Mesendoderm (in vitro differentiated cells): ENCODE measurements around the gene TRIM4.
"Not testable (repeated sequence)": the region's sequence is repeated elsewhere in the genome, so short reads cannot be mapped to it uniquely, and the experiment has no call there.

ENCODE experiments used
- DNase-seq: peaks from one replicate; pipeline ENCODE4 v3.0.0; 2013
- H2AK5ac ChIP-seq: 2 replicates; pipeline ENCODE4 v1.6.1; 2013; ENCODE audit warnings: low read length, inconsistent platforms
- H2BK120ac ChIP-seq: 2 replicates; pipeline ENCODE4 v1.6.1; 2013; ENCODE audit warnings: low read depth, mild to moderate bottlenecking, low read length, moderate library complexity, mixed read lengths
- H2BK15ac ChIP-seq: replicated peaks from 2 replicates; pipeline ENCODE4 v1.6.1; 2013; ENCODE audit warnings: low read depth, mild to moderate bottlenecking, moderate library complexity
- H2BK5ac ChIP-seq: 2 replicates; pipeline ENCODE4 v1.6.1; 2013; ENCODE audit warnings: low read length, inconsistent platforms
- H3K18ac ChIP-seq: 2 replicates; pipeline ENCODE4 v1.6.1; 2013; ENCODE audit warnings: mild to moderate bottlenecking, low read length, mixed read lengths
- H3K23ac ChIP-seq: one replicate; pipeline ENCODE4 v1.6.1; 2013; ENCODE audit warnings: low read length
- H3K27ac ChIP-seq: 2 replicates; pipeline ENCODE4 v1.5.1; 2013; ENCODE audit warnings: low read depth, mild to moderate bottlenecking, inconsistent platforms, low read length, moderate library complexity
- H3K27me3 ChIP-seq: 2 replicates; pipeline ENCODE4 v1.6.1; 2013; ENCODE audit warnings: low read length, control low read depth, mild to moderate bottlenecking, inconsistent platforms; ENCODE audit not compliant: insufficient read depth, poor library complexity
- H3K36me3 ChIP-seq: 2 replicates; pipeline ENCODE4 v1.6.1; 2013; ENCODE audit warnings: low read length, inconsistent platforms; ENCODE audit not compliant: control insufficient read depth, insufficient read depth
- H3K4ac ChIP-seq: one replicate; pipeline ENCODE4 v1.6.1; 2013; ENCODE audit warnings: low read depth, mild to moderate bottlenecking, low read length, moderate library complexity
- H3K4me1 ChIP-seq: 2 replicates; pipeline ENCODE4 v1.6.1; 2013; ENCODE audit warnings: low read depth, low read length, inconsistent platforms; ENCODE audit not compliant: control insufficient read depth
- H3K4me2 ChIP-seq: 2 replicates; pipeline ENCODE4 v1.6.1; 2013; ENCODE audit warnings: low read length
- H3K4me3 ChIP-seq: 2 replicates; pipeline ENCODE4 v1.5.1; 2013; ENCODE audit warnings: mild to moderate bottlenecking, low read length
- H3K56ac ChIP-seq: one replicate; pipeline ENCODE4 v1.6.1; 2013; ENCODE audit warnings: low read length
- H3K79me1 ChIP-seq: 2 replicates; pipeline ENCODE4 v1.6.1; 2013; ENCODE audit warnings: low read length, inconsistent platforms
- H3K79me2 ChIP-seq: 2 replicates; pipeline ENCODE4 v1.6.1; 2013; ENCODE audit warnings: mild to moderate bottlenecking, low read length; ENCODE audit not compliant: control insufficient read depth, insufficient read depth
- H3K9ac ChIP-seq: 2 replicates; pipeline ENCODE4 v1.6.1; 2013; ENCODE audit warnings: low read length, inconsistent platforms
- H4K5ac ChIP-seq: one replicate; pipeline ENCODE4 v1.6.1; 2013; ENCODE audit warnings: low read length
- H4K8ac ChIP-seq: one replicate; pipeline ENCODE4 v1.6.1; 2013; ENCODE audit warnings: low read depth, mild to moderate bottlenecking, control low read depth, low read length, moderate library complexity
- WGBS: extraction: QIAGEN DNeasy Blood & Tissue Kit; methylation state at CpG from one replicate; pipeline ENCODE4 v1.1.7; 2013; ENCODE audit warnings: low lambda C conversion rate, missing lambda C conversion rate; ENCODE audit not compliant: insufficient coverage; ENCODE audit errors: extremely low coverage; 5-methylcytosine and 5-hydroxymethylcytosine counted together

TRIM4 gene

DNA sequence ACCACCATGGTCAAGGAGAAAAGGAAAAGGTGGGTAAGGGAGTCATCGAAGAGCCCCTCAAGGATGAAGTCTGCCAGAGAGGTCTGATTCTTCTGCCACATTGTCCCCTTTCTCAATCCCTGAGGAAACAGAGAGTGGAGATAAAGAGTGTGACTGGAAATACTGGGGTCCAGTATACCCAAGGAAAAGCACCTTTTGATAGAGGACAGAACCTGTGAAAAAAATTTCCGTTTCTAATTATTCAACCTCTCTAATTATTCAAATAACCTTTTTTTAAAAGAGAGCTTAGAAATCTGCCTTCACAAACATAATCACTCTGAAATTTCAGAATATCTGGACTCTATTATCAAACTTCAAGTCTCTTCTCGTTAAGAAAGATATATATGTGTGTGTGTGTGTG lies 42.4 kb downstream of the TRIM4 start, which contains the start of gene OR2AE1:
Gene OR2AE1 (minus strand): TSS at position 101 of the 400 bp plus-strand sequence. CDS start 0 bp downstream, at position 101.
- Histone ChIP-seq H2BK120ac (no peak within 1 kb of the TSS), H3K9ac (no peak within 1 kb of the TSS), H3K79me1 (no peaks in the 10 kb centered on the region), H3K23ac (peak within 1 kb of the TSS; percentile 30), H3K79me2 (no peaks in the 10 kb centered on the region), H3K18ac (no peak within 1 kb of the TSS), H4K8ac (no peak within 1 kb of the TSS), H3K4me2 (no peak within 1 kb of the TSS), H3K4me3 (no peak within 1 kb of the TSS), H3K27me3 (no peaks in the 10 kb centered on the region), H2BK15ac (no peak within 1 kb of the TSS), H3K4me1 (no peaks in the 10 kb centered on the region), H3K27ac (no peak within 1 kb of the TSS), H3K4ac (no peak within 1 kb of the TSS), H4K5ac (no peak within 1 kb of the TSS), H2BK5ac (no peak within 1 kb of the TSS), H2AK5ac (peak within 1 kb of the TSS; percentile 24), H3K36me3 (no peaks in the 10 kb centered on the region), H3K56ac (no peak within 1 kb of the TSS)
- no peak for DNase-seq
- no CpG with 5 or more reads among the region's 3 CpGs for WGBS

DNA sequence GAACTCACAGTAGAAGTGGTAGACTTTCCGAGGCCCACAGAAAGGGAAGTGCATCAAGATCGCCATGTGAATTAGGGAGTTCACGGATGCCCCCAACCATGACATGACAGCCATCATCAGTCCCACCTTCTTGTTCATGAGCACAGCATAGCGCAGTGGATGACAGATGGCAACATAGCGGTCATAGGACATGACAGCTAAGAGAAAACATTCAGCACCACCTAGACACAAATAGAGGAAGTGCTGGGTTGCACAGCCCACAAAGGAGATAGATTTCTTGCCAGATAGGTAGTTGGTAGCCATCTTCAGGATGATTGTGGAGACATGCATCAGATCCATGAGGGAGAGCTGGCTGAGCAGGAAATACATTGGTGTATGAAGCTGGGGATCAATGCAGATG lies 42.8 kb downstream of the TRIM4 start:
- Histone ChIP-seq H2AK5ac (peak overlapping the region; percentile 24), H2BK120ac (no peak overlapping the region), H3K18ac (no peak overlapping the region), H3K4me1 (no peaks in the 10 kb centered on the region), H4K8ac (no peak overlapping the region), H3K56ac (no peak overlapping the region), H3K4me3 (no peak overlapping the region), H3K36me3 (no peaks in the 10 kb centered on the region), H3K79me1 (no peaks in the 10 kb centered on the region), H2BK15ac (no peak overlapping the region), H2BK5ac (no peak overlapping the region), H3K4ac (no peak overlapping the region), H3K27ac (no peak overlapping the region), H3K4me2 (no peak overlapping the region), H3K9ac (no peak overlapping the region), H3K23ac (peak overlapping the region; percentile 30), H3K79me2 (no peaks in the 10 kb centered on the region), H4K5ac (no peak overlapping the region), H3K27me3 (no peaks in the 10 kb centered on the region)
- no CpG with 5 or more reads among the region's 5 CpGs for WGBS
- no peak for DNase-seq

DNA sequence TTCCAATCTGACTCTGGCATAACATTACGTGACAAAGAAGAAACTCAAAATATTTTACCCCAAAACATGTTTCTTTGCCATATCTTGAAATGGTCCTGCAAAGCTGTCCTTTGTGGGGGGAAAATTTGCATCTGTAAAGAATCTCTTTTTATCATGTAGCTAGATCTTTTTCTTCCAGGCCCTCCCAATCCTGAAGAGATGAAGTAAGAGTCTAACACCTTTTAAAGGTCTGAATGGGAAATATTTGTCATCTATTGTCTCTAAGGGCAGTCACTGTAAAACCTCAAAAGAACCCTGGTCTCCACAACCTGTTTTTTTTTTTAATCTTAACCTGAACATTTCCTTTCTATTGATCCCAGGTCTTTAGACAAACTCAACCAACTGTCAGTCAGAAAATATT lies 51.1 kb downstream of the TRIM4 start:
- Histone ChIP-seq H2AK5ac (no peak overlapping the region), H3K4me2 (no peak overlapping the region), H3K4ac (no peak overlapping the region), H3K9ac (no peak overlapping the region), H3K27ac (no peak overlapping the region), H3K4me1 (no peaks in the 10 kb centered on the region), H2BK120ac (no peak overlapping the region), H3K79me2 (no peaks in the 10 kb centered on the region), H3K23ac (no peak overlapping the region), H4K8ac (no peak overlapping the region), H2BK5ac (no peak overlapping the region), H3K56ac (peak overlapping the region; percentile 26), H3K36me3 (no peaks in the 10 kb centered on the region), H3K27me3 (no peaks in the 10 kb centered on the region), H3K18ac (no peak overlapping the region), H3K4me3 (no peak overlapping the region), H2BK15ac (no peak overlapping the region), H4K5ac (no peak overlapping the region), H3K79me1 (no peaks in the 10 kb centered on the region)
- peak; percentile 55 for DNase-seq
- no CpG with 5 or more reads among the region's 1 CpG for WGBS

DNA sequence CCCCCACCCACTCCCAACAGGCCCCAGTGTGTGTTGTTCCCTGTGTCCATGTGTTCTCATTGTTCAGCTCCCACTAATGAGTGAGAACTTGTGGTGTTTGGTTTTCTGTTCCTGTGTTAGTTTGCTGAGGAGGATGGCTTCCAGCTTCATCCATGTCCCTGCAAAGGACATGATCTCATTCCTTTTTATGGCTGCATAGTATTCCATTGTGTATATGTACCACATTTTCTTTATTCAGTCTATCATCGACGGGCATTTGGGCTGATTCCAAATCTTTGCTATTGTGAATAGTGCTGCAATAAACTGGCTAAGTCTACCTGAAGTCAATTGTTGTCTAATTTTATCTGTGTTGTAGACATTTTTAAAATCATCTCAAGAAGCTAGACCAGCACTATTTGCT lies 51.9 kb downstream of the TRIM4 start:
- H3K4me3 ChIP-seq, H3K79me1 ChIP-seq, H3K4ac ChIP-seq, H2BK120ac ChIP-seq, H4K8ac ChIP-seq, DNase-seq, H2BK5ac ChIP-seq, H3K56ac ChIP-seq, H3K79me2 ChIP-seq, H3K36me3 ChIP-seq, H2AK5ac ChIP-seq, H2BK15ac ChIP-seq, H3K18ac ChIP-seq, H3K4me2 ChIP-seq, H3K23ac ChIP-seq, H3K4me1 ChIP-seq, H3K9ac ChIP-seq, H3K27ac ChIP-seq, H4K5ac ChIP-seq, H3K27me3 ChIP-seq: not testable (repeated sequence)
- no CpG with 5 or more reads among the region's 2 CpGs for WGBS

DNA sequence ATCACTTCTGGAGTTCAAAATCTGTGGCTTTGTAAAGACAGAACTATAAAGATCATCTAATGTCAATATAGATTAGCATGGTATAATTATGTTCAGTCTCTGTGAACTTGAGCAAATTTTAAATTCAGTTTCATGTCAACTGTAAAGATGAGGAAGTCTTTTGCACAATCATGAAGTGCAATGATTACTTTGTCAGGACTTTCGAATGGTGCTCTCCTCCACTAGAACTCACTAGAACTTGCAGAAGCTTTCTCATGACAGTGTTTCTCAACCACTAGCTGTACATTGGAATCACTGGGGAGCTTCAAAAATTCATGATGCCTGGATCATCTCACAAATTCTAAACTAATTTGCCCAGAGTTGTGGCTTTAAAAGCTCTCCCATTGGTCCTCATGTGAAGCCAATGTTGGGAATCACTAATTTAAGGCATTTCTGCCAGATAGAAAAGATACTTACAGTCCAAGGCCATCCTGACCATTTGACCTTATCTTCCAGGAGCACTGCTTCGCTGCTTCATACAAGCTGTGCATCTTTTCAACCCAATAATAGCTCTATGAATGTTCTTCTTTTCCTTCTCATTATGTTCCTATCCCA lies 55.4 kb downstream of the TRIM4 start:
- WGBS: no CpG with 5 or more reads among the region's 2 CpGs
- H3K4ac ChIP-seq: no peak overlapping the region

More for the DNA sequence above, 55.4 kb downstream of the TRIM4 start:
- Histone ChIP-seq H2AK5ac (no peak overlapping the region), H3K27me3 (no peaks in the 10 kb centered on the region), H2BK15ac (no peak overlapping the region), H3K4me1 (no peaks in the 10 kb centered on the region), H3K79me1 (no peaks in the 10 kb centered on the region), H2BK120ac (no peak overlapping the region), H2BK5ac (no peak overlapping the region), H3K4me2 (no peak overlapping the region), H3K56ac (no peak overlapping the region), H3K4me3 (no peak overlapping the region), H3K79me2 (no peaks in the 10 kb centered on the region), H3K23ac (no peak overlapping the region), H4K8ac (no peak overlapping the region), H4K5ac (no peak overlapping the region), H3K27ac (no peak overlapping the region), H3K18ac (no peak overlapping the region), H3K9ac (no peak overlapping the region), H3K36me3 (no peaks in the 10 kb centered on the region)
- peak; percentile 56 for DNase-seq
